ENCODE data around the gene CIAO2A. TPM values are rescaled to one million over a fixed set of nuclear protein-coding genes. Genes with fewer than 3 reads are reported as not detected.

Gene CIAO2A
- total and polyA plus RNA-seq, 4 donors: 124 to 404 (median 159) TPM

DNA sequence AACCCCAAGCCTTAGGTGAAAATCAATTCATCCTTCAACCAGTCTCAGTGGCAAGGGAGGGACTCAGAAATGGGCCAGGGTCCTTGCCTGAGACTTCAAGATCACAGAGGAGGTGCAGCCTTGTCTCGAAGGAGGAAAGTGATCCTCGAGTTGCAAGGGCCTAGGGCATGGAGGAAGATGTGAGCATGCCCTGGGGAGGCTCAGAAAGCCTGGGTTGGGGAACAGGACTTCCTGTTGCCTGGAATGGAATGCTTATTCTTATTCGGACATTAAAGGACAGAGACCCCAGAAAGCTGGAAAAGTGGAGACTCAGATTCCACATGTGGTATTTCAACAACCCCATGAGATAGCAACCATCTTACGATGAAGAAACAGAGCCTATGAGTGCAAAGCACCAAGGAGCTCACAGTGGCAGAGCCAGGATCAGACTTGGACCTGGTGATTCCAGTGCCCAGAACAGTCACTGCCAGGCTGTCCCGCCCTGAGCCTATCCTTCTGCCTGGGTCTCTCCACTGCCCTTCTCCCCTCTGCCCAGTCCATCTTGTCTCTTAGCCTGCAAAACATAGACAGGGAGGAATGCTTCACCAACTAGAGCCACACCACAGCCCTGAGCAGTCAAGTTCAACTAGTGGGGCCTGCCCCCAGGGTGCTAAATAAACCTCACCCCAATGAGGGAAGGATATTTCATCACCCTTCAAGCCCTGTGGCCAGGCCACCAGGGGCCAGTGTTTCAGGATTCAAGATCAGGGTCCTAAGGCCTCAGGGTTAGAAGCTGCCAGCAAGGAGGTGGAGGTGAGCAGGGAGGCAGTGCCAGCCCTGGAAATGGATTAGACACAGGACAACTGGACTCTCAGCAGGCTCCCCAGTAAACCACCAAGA is 69.2 kb downstream of the CIAO2A start:
- H3K4me1 ChIP-seq (ENCODE audit: control insufficient read depth in 4 of 4, insufficient read depth in 4 of 4, low read length in 3 of 4): peaks cover 2 to 19% (median 11%) of the 10 kb centered on the region in 4 donors
- DNase-seq (ENCODE audit: low spot score): no peak
- H3K27ac ChIP-seq (ENCODE audit: low read depth in 1 of 2, low read length in 2 of 2): no peak overlapping the region
- TF ChIP-seq HNF4G (IDR thresholded peaks at IDR 0.05) (no peak), RXRA (IDR thresholded peaks at IDR 0.05) (peak in 1 of 2 donors; percentile 30), HNF4A (conservative IDR thresholded peaks at IDR 0.05) (peak in 1 of 2 donors; percentile 21), JUND (IDR thresholded peaks at IDR 0.05) (no peak), RAD21 (IDR thresholded peaks at IDR 0.05) (peak in 1 of 2 donors; percentile 19)
- TF ChIP-seq, protein P1, sequence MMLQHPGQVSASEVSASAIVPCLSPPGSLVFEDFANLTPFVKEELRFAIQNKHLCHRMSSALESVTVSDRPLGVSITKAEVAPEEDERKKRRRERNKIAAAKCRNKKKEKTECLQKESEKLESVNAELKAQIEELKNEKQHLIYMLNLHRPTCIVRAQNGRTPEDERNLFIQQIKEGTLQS (IDR thresholded peaks at IDR 0.05): peak; percentile 43
- 87% methylated on average over 5 of the region's 5 CpGs for WGBS
- H3K9ac ChIP-seq (ENCODE audit: low read depth in 1 of 2, low read length in 2 of 2): no peak overlapping the region
- no peaks in the 10 kb centered on the region for H3K9me3 ChIP-seq (ENCODE audit: control insufficient read depth in 4 of 4, low read length in 3 of 4)
- no peak overlapping the region for H3K4me3 ChIP-seq (ENCODE audit: low read depth in 1 of 3, low read length in 3 of 3)
- no peaks in the 10 kb centered on the region for H3K36me3 ChIP-seq (ENCODE audit: control insufficient read depth in 4 of 4, insufficient read depth in 3 of 4, low read depth in 1 of 4, low read length in 3 of 4)
- no peaks in the 10 kb centered on the region for H3K27me3 ChIP-seq (ENCODE audit: control insufficient read depth in 4 of 4, insufficient read depth in 4 of 4, low read length in 3 of 4)

DNA sequence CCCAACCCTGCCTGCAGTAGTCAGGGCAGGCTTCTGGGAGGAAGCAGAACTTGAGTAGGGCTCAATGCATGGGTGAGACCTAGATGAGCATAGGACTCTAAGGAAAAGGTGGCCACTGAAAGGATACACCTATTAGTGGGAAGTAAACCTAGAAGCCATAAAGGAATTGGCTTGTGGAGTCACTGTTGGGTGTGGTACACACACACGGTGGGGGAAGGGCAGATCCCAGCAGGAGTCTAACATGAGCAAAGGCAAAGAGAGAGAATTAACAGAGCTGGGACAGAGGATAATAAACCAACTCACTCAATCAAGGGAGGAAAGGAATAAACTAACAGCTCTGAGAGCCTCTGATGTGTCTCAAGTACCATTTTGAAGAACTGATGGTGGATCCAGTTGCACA is 70.4 kb downstream of the CIAO2A start:
- WGBS: 86% methylated on average over 1 of the region's 1 CpG
- TF ChIP-seq RAD21 (IDR thresholded peaks at IDR 0.05) (no peak), NR2F2 (IDR thresholded peaks at IDR 0.05) (no peak), GABPA (IDR thresholded peaks at IDR 0.05 in 1 of 2, conservative IDR thresholded peaks at IDR 0.05 in 1 of 2) (no peak), YY1 (IDR thresholded peaks at IDR 0.05) (no peak), TAF1 (conservative IDR thresholded peaks at IDR 0.05) (no peak), JUND (IDR thresholded peaks at IDR 0.05) (no peak), FOXA2 (IDR thresholded peaks at IDR 0.05) (no peak), HNF4A (conservative IDR thresholded peaks at IDR 0.05) (no peak), HNF4G (IDR thresholded peaks at IDR 0.05) (no peak), SP1 (IDR thresholded peaks at IDR 0.05) (no peak), EGR1 (IDR thresholded peaks at IDR 0.05; ENCODE audit: low read depth in 2 of 2) (no peak), FOXA1 (IDR thresholded peaks at IDR 0.05) (no peak), RXRA (IDR thresholded peaks at IDR 0.05) (no peak)
- TF ChIP-seq, protein P2, sequence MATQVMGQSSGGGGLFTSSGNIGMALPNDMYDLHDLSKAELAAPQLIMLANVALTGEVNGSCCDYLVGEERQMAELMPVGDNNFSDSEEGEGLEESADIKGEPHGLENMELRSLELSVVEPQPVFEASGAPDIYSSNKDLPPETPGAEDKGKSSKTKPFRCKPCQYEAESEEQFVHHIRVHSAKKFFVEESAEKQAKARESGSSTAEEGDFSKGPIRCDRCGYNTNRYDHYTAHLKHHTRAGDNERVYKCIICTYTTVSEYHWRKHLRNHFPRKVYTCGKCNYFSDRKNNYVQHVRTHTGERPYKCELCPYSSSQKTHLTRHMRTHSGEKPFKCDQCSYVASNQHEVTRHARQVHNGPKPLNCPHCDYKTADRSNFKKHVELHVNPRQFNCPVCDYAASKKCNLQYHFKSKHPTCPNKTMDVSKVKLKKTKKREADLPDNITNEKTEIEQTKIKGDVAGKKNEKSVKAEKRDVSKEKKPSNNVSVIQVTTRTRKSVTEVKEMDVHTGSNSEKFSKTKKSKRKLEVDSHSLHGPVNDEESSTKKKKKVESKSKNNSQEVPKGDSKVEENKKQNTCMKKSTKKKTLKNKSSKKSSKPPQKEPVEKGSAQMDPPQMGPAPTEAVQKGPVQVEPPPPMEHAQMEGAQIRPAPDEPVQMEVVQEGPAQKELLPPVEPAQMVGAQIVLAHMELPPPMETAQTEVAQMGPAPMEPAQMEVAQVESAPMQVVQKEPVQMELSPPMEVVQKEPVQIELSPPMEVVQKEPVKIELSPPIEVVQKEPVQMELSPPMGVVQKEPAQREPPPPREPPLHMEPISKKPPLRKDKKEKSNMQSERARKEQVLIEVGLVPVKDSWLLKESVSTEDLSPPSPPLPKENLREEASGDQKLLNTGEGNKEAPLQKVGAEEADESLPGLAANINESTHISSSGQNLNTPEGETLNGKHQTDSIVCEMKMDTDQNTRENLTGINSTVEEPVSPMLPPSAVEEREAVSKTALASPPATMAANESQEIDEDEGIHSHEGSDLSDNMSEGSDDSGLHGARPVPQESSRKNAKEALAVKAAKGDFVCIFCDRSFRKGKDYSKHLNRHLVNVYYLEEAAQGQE (IDR thresholded peaks at IDR 0.05): no peak
- TF ChIP-seq, protein P3, sequence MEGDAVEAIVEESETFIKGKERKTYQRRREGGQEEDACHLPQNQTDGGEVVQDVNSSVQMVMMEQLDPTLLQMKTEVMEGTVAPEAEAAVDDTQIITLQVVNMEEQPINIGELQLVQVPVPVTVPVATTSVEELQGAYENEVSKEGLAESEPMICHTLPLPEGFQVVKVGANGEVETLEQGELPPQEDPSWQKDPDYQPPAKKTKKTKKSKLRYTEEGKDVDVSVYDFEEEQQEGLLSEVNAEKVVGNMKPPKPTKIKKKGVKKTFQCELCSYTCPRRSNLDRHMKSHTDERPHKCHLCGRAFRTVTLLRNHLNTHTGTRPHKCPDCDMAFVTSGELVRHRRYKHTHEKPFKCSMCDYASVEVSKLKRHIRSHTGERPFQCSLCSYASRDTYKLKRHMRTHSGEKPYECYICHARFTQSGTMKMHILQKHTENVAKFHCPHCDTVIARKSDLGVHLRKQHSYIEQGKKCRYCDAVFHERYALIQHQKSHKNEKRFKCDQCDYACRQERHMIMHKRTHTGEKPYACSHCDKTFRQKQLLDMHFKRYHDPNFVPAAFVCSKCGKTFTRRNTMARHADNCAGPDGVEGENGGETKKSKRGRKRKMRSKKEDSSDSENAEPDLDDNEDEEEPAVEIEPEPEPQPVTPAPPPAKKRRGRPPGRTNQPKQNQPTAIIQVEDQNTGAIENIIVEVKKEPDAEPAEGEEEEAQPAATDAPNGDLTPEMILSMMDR (IDR thresholded peaks at IDR 0.05; ENCODE audit: low read depth, low read length, missing input control): no peak
- TF ChIP-seq, protein P1 (IDR thresholded peaks at IDR 0.05): no peak
- TF ChIP-seq, protein P4, sequence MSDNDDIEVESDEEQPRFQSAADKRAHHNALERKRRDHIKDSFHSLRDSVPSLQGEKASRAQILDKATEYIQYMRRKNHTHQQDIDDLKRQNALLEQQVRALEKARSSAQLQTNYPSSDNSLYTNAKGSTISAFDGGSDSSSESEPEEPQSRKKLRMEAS (IDR thresholded peaks at IDR 0.05): no peak
- TF ChIP-seq, protein P5, sequence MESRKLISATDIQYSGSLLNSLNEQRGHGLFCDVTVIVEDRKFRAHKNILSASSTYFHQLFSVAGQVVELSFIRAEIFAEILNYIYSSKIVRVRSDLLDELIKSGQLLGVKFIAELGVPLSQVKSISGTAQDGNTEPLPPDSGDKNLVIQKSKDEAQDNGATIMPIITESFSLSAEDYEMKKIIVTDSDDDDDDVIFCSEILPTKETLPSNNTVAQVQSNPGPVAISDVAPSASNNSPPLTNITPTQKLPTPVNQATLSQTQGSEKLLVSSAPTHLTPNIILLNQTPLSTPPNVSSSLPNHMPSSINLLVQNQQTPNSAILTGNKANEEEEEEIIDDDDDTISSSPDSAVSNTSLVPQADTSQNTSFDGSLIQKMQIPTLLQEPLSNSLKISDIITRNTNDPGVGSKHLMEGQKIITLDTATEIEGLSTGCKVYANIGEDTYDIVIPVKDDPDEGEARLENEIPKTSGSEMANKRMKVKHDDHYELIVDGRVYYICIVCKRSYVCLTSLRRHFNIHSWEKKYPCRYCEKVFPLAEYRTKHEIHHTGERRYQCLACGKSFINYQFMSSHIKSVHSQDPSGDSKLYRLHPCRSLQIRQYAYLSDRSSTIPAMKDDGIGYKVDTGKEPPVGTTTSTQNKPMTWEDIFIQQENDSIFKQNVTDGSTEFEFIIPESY (IDR thresholded peaks at IDR 0.05): no peak
- Histone ChIP-seq H3K27ac (ENCODE audit: low read depth in 1 of 2, low read length in 2 of 2) (no peak overlapping the region), H3K9me3 (ENCODE audit: control insufficient read depth in 4 of 4, low read length in 3 of 4) (no peaks in the 10 kb centered on the region), H3K27me3 (ENCODE audit: control insufficient read depth in 4 of 4, insufficient read depth in 4 of 4, low read length in 3 of 4) (no peaks in the 10 kb centered on the region), H3K4me3 (ENCODE audit: low read depth in 1 of 3, low read length in 3 of 3) (no peak overlapping the region), H3K9ac (ENCODE audit: low read depth in 1 of 2, low read length in 2 of 2) (no peak overlapping the region), H3K4me1 (ENCODE audit: control insufficient read depth in 4 of 4, insufficient read depth in 4 of 4, low read length in 3 of 4) (peaks cover 2 to 31% (median 20%) of the 10 kb centered on the region in 4 donors), H3K36me3 (ENCODE audit: control insufficient read depth in 4 of 4, insufficient read depth in 3 of 4, low read depth in 1 of 4, low read length in 3 of 4) (no peaks in the 10 kb centered on the region)
- DNase-seq (ENCODE audit: low spot score): no peak

All from liver (tissue), 9 donors.